Measurements from ENCODE around the gene UPP1.

Gene UPP1

GRCh38 chr7:48087349-48087748, 1.7 kb upstream of the UPP1 start:
- no peak for DNase-seq

GRCh38 chr7:48088559-48089045, 463 bp upstream of the UPP1 start:
- no peak for DNase-seq

GRCh38 chr7:48090095-48090805, 1.2 kb downstream of the UPP1 start:
- peak; percentile 22 for DNase-seq

GRCh38 chr7:48091506-48092433, 2.7 kb downstream of the UPP1 start:
- no peak for DNase-seq

DNA sequence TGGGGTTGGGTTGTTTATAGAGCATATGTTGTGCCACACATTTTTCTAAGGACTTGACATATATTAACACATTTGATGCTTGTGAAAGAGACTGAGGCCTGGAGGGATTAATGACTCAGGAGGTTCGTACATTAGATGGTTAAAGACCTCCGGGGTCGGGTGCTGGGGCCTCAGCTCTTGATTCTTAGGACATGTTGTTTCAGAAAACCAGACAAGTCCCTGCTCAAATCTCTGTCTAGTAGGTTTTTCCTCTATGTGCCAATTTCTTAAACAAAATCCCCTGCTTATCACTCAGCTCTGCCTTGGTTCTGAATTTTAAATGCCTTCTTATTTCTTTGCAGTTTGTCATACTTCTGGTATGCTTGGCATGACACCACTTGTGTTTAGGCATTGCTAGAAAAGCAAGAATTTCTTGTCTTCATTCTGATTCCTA, 5.8 kb downstream of the UPP1 start:
- DNase-seq: no peak

DNA sequence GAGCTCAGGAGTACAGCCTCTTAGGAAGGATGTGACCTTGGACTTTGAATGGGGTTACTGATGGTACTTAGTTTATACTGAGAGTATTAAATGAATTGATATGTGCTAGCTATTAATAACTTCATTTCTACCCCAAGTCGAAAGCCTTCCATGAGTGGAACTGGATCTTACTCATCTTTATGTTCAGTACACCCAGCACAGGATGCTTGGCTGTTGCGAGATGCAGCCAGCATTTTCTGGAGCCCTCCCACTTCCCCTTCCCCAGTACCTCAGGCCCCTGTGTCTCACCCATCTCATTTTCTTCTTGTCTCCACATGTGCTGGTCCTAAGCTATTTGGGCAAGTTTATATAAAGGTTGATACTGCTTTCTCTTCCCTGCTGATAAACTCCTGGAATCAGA, 7.2 kb downstream of the UPP1 start:
- no peak for DNase-seq

GRCh38 chr7:48097521-48098231, 8.6 kb downstream of the UPP1 start:
- DNase-seq: no peak

DNA sequence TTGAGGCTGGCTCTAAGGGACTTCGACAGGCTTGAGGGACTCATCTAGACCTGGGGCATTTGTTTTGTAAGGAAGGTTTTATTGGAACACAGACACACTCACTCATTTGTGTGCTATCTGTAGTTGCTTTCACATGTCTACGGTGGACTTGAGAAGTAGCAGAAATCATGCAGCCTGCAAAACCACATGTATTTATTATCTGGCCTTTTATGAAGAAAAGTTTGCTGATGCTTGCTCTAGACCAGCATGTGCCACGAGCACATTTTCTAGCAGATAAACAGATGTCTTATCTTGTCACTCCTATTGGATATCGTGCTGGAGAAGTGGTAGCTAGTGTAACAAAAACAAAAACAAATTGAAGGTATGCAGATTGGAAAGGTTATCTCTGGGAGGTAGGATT, 9.8 kb downstream of the UPP1 start:
- DNase-seq: no peak

GRCh38 chr7:48099781-48100180, 10.7 kb downstream of the UPP1 start:
- no peak for DNase-seq

GRCh38 chr7:48101352-48101751, 12.3 kb downstream of the UPP1 start:
- DNase-seq: no peak

GRCh38 chr7:48101968-48102367, 12.9 kb downstream of the UPP1 start:
- no peak for DNase-seq

GRCh38 chr7:48102530-48102929, 13.5 kb downstream of the UPP1 start:
- DNase-seq: no peak

- DNase-seq: no peak
Observed at GRCh38 chr7:48105045-48105444, 16.0 kb downstream of the UPP1 start.

DNA sequence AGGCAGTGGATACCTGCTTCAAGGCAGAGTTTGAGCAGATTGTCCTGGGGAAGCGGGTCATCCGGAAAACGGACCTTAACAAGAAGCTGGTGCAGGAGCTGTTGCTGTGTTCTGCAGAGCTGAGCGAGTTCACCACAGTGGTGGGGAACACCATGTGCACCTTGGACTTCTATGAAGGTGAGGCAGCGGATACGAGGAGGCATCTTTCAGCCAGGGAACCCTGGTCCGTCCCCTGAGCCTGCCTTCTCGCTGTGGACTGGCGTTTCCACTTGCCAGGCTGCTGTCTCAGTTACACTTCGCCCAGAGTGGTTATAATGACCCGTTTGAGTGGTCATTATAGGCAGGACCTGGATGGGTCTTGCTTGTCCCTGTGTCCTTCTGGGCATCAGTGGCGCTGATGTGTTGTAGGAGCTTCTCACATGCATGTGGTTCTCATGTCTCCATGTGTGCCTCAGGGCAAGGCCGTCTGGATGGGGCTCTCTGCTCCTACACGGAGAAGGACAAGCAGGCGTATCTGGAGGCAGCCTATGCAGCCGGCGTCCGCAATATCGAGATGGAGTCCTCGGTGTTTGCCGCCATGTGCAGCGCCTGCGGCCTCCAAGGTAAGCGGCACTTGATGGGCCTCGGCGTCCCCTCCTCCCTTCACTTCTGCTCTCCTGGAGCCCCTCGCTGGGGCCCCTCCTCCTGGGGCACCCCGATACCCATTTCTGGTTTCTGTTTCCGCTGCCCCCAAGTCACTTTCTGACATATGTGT, 18.0 kb downstream of the UPP1 start:
- DNase-seq: no peak

- DNase-seq: no peak
Observed at GRCh38 chr7:48107926-48108472, 18.9 kb downstream of the UPP1 start.

DNA sequence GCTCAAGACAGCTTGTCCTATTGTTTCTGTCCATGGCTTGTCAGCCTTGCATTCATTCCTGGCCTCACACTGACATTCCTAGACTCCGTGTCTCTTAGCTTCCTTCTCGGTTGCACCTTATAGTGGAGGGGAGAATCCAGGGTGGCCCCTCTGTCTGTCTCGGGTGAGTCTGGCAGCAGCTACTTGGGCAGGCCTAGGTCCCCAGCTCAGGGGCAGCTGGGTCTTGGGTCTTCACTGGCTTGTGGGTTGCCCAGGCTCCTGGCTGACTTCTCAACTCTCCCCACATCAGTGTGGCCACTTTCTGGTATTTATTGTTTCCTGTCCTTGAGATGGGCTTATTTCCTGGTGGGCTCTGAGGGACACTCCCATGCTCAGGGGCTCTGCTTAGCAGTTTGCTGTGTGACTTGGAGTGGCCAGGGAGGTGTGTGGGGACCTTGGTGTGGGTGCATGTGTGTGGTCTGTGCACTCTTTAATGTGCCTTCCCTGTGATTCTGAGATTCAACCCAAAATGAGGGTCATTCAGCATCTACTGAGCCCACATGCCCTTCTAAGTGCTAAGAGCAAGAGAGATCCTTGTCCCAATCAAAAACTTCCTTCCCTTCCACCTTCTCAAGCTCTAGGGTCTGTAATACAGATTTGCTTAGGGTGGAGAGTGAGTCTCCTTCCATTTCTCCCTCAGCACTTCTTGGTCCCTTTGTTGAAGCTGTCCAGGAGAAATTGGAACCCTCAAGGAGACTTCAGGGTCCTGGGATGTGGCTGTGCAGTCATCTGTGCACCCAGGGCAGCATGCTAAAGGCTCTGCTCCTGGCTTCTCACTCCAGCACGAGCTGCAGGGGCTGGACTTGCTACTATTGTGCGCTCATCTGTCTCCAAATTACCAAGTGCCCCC, 20.1 kb downstream of the UPP1 start:
- no peak for DNase-seq

DNA sequence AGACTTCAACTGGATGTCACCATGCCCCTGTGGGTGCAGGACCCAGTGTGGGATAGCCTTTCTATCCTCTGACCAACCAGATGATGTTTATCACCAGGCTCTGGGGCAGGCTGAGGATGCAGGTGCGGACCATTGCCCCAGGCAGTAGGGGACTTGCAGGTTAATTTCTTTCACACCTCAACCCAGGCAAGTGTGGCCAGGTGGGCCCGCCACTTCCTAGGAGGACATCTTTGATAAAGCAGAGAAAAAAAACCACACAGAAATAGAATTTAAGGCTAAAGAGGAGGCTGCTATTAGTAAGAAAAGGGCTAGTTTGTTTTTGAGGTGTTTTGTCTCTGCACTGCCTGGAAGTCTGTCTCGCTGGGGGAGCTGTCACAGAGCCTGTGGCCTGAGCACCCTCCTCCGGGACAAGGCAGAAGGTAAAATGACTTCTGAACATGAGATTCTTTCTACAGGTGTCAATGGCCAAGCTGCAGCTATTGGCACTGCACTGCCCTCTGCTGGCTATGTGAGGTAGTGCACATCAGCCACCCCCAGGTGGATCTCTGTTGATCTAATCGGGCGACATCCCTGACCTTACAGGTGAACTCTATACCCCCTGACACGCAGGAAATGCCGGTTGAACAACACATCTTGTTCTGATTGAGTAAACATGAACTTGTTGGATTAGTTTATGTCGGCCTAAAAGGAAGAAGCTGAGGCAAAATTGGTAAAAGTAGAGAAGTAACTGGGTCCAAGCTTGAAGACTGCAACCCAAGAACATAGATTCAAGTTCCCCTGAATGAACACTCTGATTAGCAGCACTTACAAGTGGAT, 21.0 kb downstream of the UPP1 start:
- DNase-seq: no peak

- DNase-seq: no peak
Observed at GRCh38 chr7:48110868-48111267, 21.8 kb downstream of the UPP1 start.

GRCh38 chr7:48111596-48111995, 22.5 kb downstream of the UPP1 start:
- no peak for DNase-seq
